OCI-M2 (cell line): Measurements from ENCODE around the gene COX7A2L.
"Not testable (repeated sequence)": the region's sequence is repeated elsewhere in the genome, so short reads cannot be mapped to it uniquely, and the experiment has no call there.

Source experiments
- DNase-seq: peaks from one replicate; lab custom pipeline; 2025; ENCODE audit not compliant: unreplicated experiment; lab: John Stamatoyannopoulos, UW

Gene COX7A2L

GRCh38 chr2:42340045-42340937 lies 20.7 kb downstream of the COX7A2L start:
- no peak for DNase-seq

- DNase-seq, result no peak
These were observed 21.7 kb downstream of the COX7A2L start for GRCh38 chr2:42339191-42339912.

GRCh38 chr2:42338567-42339190 lies 22.3 kb downstream of the COX7A2L start:
- no peak for DNase-seq

- DNase-seq, result no peak
These were observed 23.0 kb downstream of the COX7A2L start for GRCh38 chr2:42337846-42338566.

- DNase-seq, result no peak
These were observed 23.6 kb downstream of the COX7A2L start for GRCh38 chr2:42337356-42337820.

- DNase-seq, result no peak
These were observed 24.6 kb downstream of the COX7A2L start for GRCh38 chr2:42336361-42336965.

- DNase-seq, result no peak
These were observed 25.4 kb downstream of the COX7A2L start for GRCh38 chr2:42335514-42336104.

- DNase-seq, result not testable (repeated sequence)
These were observed 26.2 kb downstream of the COX7A2L start for GRCh38 chr2:42334865-42335264.

GRCh38 chr2:42334220-42334619 lies 26.8 kb downstream of the COX7A2L start:
- DNase-seq, result no peak

- no peak for DNase-seq
These were observed 27.4 kb downstream of the COX7A2L start for GRCh38 chr2:42333579-42333978.

GRCh38 chr2:42332575-42332974 lies 28.4 kb downstream of the COX7A2L start:
- no peak for DNase-seq

- DNase-seq, result no peak
These were observed 29.3 kb downstream of the COX7A2L start for GRCh38 chr2:42331569-42332284.

- DNase-seq, result no peak
These were observed 31.3 kb downstream of the COX7A2L start for GRCh38 chr2:42329736-42330135.

GRCh38 chr2:42328923-42329322 lies 32.1 kb downstream of the COX7A2L start:
- no peak for DNase-seq

- DNase-seq, result no peak
These were observed 32.7 kb downstream of the COX7A2L start for GRCh38 chr2:42328148-42328833.

GRCh38 chr2:42327125-42327524 lies 33.9 kb downstream of the COX7A2L start:
- no peak for DNase-seq

GRCh38 chr2:42325609-42326008 lies 35.4 kb downstream of the COX7A2L start:
- no peak for DNase-seq

GRCh38 chr2:42324949-42325348 lies 36.1 kb downstream of the COX7A2L start:
- DNase-seq, result no peak

- DNase-seq, result no peak
These were observed 36.8 kb downstream of the COX7A2L start for GRCh38 chr2:42324244-42324643.
